ENCODE measurements around the gene CPNE2.
"Not testable (repeated sequence)": the region's sequence is repeated elsewhere in the genome, so short reads cannot be mapped to it uniquely, and the experiment has no call there.

Gene CPNE2

GRCh38 chr16:57179215-57179828 is 86.9 kb downstream of the CPNE2 start:
- DNase-seq, result no peak

- no peak for DNase-seq
Measured at GRCh38 chr16:57184113-57184512, 91.7 kb downstream of the CPNE2 start.

GRCh38 chr16:57184887-57185445 is 92.6 kb downstream of the CPNE2 start:
- no peak for DNase-seq

GRCh38 chr16:57185446-57185944 is 93.1 kb downstream of the CPNE2 start:
- peak; percentile 65 for DNase-seq

GRCh38 chr16:57185945-57186871 is 93.8 kb downstream of the CPNE2 start, which contains the start of the genes PSME3IP1 and RSPRY1:
TSS of gene PSME3IP1 (minus strand) at chr16:57186039. CDS start at chr16:57173854, 12,185 bp downstream.
TSS of gene RSPRY1 (plus strand) at chr16:57186329. CDS start at chr16:57204659, 18,330 bp downstream.
- DNase-seq, result peak; percentile 100

GRCh38 chr16:57186872-57187854 is 94.8 kb downstream of the CPNE2 start:
- DNase-seq, result no peak

- not testable (repeated sequence) for DNase-seq
Measured at GRCh38 chr16:57187902-57188710, 95.7 kb downstream of the CPNE2 start.

GRCh38 chr16:57188711-57189002 is 96.3 kb downstream of the CPNE2 start:
- no peak for DNase-seq

GRCh38 chr16:57189527-57189926 is 97.1 kb downstream of the CPNE2 start:
- DNase-seq, result not testable (repeated sequence)

GRCh38 chr16:57190136-57190535 is 97.8 kb downstream of the CPNE2 start:
- DNase-seq, result no peak

GRCh38 chr16:57191056-57191571 is 98.7 kb downstream of the CPNE2 start:
- no peak for DNase-seq

GRCh38 chr16:57192146-57192545 is 99.8 kb downstream of the CPNE2 start:
- DNase-seq, result no peak

- peak; percentile 70 for DNase-seq
Measured at GRCh38 chr16:57192720-57193486, 100.5 kb downstream of the CPNE2 start.

GRCh38 chr16:57194512-57194911 is 102.1 kb downstream of the CPNE2 start:
- peak; percentile 93 for DNase-seq

- DNase-seq, result no peak
Measured at GRCh38 chr16:57196286-57196685, 103.9 kb downstream of the CPNE2 start.

- DNase-seq, result no peak
Measured at GRCh38 chr16:57196753-57197152, 104.4 kb downstream of the CPNE2 start.
